Measurements from ENCODE around the gene PSMG3.

The PSMG3 gene

DNA sequence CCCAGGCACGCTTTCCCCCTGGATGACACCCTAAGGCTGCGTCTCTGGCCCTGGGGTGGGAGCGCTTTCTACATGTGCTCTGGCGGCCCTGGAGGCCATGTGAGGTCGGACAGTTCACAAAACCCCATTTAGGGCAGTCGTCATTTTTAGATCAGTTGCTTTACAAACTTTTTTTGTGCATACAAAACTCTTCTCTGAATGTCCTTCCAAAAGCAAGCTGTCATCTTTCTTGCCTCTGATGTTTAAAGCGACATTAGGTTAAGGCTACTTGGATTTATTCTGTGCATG is 33.4 kb downstream of the PSMG3 start:
- TF ChIP-seq GATA2 (IDR thresholded peaks at IDR 0.05; ENCODE audit: low read depth, low read length) (no peak), GATA3 (IDR thresholded peaks at IDR 0.05; ENCODE audit: low read depth, low read length) (no peak)

- TF ChIP-seq GATA2 (IDR thresholded peaks at IDR 0.05; ENCODE audit: low read depth, low read length) (no peak), GATA3 (IDR thresholded peaks at IDR 0.05; ENCODE audit: low read depth, low read length) (no peak)
These were observed 34.0 kb downstream of the PSMG3 start for GRCh38 chr7:1535701-1536454.

- no peak for TF ChIP-seq GATA3 (IDR thresholded peaks at IDR 0.05; ENCODE audit: low read depth, low read length)
- TF ChIP-seq GATA2 (IDR thresholded peaks at IDR 0.05; ENCODE audit: low read depth, low read length): no peak
These were observed 34.8 kb downstream of the PSMG3 start for GRCh38 chr7:1535100-1535458.

GRCh38 chr7:1534330-1535099 is 35.3 kb downstream of the PSMG3 start:
- TF ChIP-seq GATA3 (IDR thresholded peaks at IDR 0.05; ENCODE audit: low read depth, low read length) (no peak), GATA2 (IDR thresholded peaks at IDR 0.05; ENCODE audit: low read depth, low read length) (no peak)

DNA sequence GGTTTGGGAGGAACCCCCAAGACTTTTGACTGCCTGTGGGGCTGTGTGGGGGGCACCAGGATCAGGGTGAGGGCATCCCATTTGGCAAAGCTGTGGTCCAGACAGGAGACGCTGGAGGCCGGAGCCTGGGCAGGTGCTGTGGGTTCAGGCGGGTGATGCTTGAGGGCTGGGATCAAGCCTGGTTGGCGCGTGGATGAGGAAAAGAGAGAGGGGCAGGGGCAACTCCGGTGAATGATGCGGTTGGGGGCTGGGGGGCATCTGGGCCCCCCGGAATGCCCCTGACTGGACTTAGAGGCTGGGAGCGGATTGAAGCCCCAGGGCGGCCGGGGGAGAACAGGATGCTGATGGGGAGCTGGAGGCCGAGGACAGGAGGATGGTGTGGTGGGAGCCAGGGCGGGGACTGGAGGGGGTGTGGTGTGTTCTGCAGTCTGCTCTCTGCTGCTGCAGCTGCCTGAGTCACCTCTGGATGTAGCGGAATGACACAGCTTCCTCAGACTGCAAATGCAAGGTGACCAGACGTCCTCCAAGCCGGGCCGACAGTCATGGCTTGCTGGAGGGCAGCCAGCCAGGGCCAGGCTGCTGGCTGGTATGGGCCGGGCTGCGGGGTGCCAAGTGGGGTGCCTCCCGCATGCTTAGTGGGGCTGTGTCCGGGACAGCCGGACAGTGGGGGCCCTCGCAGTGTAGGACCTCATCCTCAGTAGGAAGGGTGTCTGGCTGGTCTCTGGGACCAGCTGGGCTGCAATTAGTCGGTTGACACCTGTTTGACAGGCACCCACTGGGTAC is 36.1 kb downstream of the PSMG3 start:
- TF ChIP-seq GATA3 (IDR thresholded peaks at IDR 0.05; ENCODE audit: low read depth, low read length): no peak
- TF ChIP-seq GATA2 (IDR thresholded peaks at IDR 0.05; ENCODE audit: low read depth, low read length): no peak

DNA sequence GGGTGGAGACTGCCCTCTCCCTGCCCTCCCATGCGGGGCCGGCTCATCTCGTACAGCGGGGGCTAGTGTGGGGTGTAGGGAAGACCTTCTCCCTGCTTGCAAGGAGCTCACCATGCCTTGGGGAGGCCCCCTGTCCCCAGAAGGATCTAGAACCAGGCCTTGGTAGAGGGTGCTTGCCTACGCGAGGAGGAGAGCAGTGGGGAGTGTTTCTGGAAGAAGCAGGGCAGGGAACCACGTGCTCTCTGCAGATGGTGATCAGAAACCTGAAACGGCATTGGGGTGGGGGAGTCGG is 36.6 kb downstream of the PSMG3 start:
- no peak for TF ChIP-seq GATA2 (IDR thresholded peaks at IDR 0.05; ENCODE audit: low read depth, low read length)
- TF ChIP-seq GATA3 (IDR thresholded peaks at IDR 0.05; ENCODE audit: low read depth, low read length): no peak

- TF ChIP-seq GATA2 (IDR thresholded peaks at IDR 0.05; ENCODE audit: low read depth, low read length): no peak
- no peak for TF ChIP-seq GATA3 (IDR thresholded peaks at IDR 0.05; ENCODE audit: low read depth, low read length)
These were observed 37.2 kb downstream of the PSMG3 start for GRCh38 chr7:1532456-1533254.

DNA sequence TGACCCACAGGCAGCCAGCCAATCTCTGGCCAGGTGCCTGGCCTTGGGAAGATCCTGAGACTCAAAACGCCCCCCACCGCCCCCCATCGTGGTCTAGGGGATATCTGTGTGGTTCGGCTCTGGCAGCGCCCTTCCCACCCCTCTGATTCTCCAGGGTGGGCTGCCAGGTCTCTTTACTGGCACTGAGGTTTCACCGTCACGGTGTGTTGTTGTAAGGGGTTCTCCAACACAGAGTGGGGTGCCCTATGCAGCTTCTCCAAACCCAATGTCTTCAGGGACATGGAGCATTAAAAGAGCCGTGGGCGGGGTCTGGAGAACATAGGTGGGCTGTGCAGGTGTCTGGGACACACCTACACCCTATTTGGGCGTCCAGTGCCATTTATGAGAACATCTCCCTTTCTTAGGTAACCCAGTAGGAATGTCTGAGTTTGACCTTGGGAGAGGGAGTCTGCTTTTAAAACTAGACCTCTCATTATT is 37.8 kb downstream of the PSMG3 start:
- TF ChIP-seq GATA3 (IDR thresholded peaks at IDR 0.05; ENCODE audit: low read depth, low read length) (no peak), GATA2 (IDR thresholded peaks at IDR 0.05; ENCODE audit: low read depth, low read length) (no peak)

- TF ChIP-seq GATA3 (IDR thresholded peaks at IDR 0.05; ENCODE audit: low read depth, low read length) (no peak), GATA2 (IDR thresholded peaks at IDR 0.05; ENCODE audit: low read depth, low read length) (no peak)
These were observed 38.4 kb downstream of the PSMG3 start for GRCh38 chr7:1531263-1531978.

DNA sequence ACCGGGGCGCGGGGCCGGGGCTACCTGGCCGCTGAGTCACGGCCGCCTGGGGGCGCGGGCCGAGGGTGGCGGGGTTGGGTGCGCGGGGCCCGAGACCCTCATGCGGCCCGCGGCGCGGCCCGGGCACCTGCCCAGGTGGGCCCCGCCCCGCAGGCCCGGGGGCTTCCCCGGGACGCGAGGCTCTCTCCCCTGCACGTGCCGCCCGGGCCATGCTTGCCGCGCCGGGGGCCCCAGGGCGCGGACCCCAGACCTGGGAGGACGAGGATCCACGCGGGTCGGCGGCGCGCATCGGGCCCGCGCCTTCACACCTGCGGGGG is 38.9 kb downstream of the PSMG3 start:
- TF ChIP-seq GATA3 (IDR thresholded peaks at IDR 0.05; ENCODE audit: low read depth, low read length): no peak
- TF ChIP-seq GATA2 (IDR thresholded peaks at IDR 0.05; ENCODE audit: low read depth, low read length): no peak

GRCh38 chr7:1529383-1530116 is 40.3 kb downstream of the PSMG3 start:
- TF ChIP-seq GATA2 (IDR thresholded peaks at IDR 0.05; ENCODE audit: low read depth, low read length) (no peak), GATA3 (IDR thresholded peaks at IDR 0.05; ENCODE audit: low read depth, low read length) (no peak)

- TF ChIP-seq GATA2 (IDR thresholded peaks at IDR 0.05; ENCODE audit: low read depth, low read length) (no peak), GATA3 (IDR thresholded peaks at IDR 0.05; ENCODE audit: low read depth, low read length) (no peak)
These were observed 43.5 kb downstream of the PSMG3 start for GRCh38 chr7:1526271-1526754.

DNA sequence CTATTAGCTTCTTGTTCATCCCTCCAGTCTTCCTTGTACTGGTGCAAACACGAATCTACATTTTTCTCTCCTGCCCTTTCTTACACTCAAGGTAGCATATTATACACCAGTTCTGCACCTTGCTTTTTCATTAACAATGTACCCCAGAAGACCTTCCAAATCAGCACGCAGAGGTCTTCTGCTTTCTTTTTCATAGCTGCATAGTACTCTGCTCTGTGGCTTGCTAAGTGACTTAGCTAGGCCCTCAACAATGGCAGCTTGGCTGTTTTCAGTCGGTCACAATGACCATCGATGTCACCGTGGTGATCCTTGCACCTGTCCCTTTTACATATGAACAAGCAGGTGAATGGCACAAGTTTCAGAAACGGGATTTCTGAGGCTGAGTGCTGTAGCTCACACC is 44.4 kb downstream of the PSMG3 start:
- TF ChIP-seq GATA2 (IDR thresholded peaks at IDR 0.05; ENCODE audit: low read depth, low read length) (no peak), GATA3 (IDR thresholded peaks at IDR 0.05; ENCODE audit: low read depth, low read length) (no peak)

Data from SH-SY5Y (cell line).